K562 (cell line): ENCODE measurements around the gene MYL12A. TPM values are rescaled to one million over a fixed set of nuclear protein-coding genes. Genes with fewer than 3 reads are reported as not detected.
A peak's percentile ranks its signal among the peaks of the same experiment; 100 is the strongest.

ENCODE experiments used
- BCLAF1 ChIP-seq, 2 experiments: fragments of 450-650 bp in 1 of 2; IDR thresholded peaks; 2 replicates each; pipeline ENCODE4 v1.6.1; 2011 to 2017; ENCODE audit warnings: low read depth in 2 of 2, antibody characterized with exemption in 1 of 2, borderline replicate concordance in 1 of 2, low read length in 1 of 2, mild to moderate bottlenecking in 1 of 2, mixed read lengths in 1 of 2; ENCODE audit not compliant: control insufficient read depth in 1 of 2
- COPS2 ChIP-seq: fragments of 450-650 bp; conservative IDR thresholded peaks from 2 replicates; pipeline ENCODE4 v1.6.1; 2016; ENCODE audit warnings: mild to moderate bottlenecking, moderate library complexity
- DIDO1 ChIP-seq: fragments of 450-650 bp; IDR thresholded peaks from 2 replicates; pipeline ENCODE4 v1.6.1; 2016; ENCODE audit warnings: low read depth, missing biosample characterization, missing genetic modification characterization
- ETS2 ChIP-seq: IDR thresholded peaks from 2 replicates; pipeline ENCODE4 v1.6.1; 2016; ENCODE audit warnings: borderline replicate concordance, missing genetic modification characterization, mild to moderate bottlenecking, moderate library complexity, missing compliant biosample characterization; ENCODE audit not compliant: poor library complexity, severe bottlenecking
- GABPB2 ChIP-seq: fragments of 250-450 bp; sonication (Bioruptor Pico); conservative IDR thresholded peaks from 2 replicates; pipeline ENCODE4 v1.5.1; 2021; ENCODE audit warnings: mild to moderate bottlenecking
- ID3 ChIP-seq, 2 experiments: fragments of 250-450 bp in 1 of 2; fragments of 450-650 bp in 1 of 2; sonication (Bioruptor Pico) in 1 of 2; IDR thresholded peaks; 2 replicates each; pipeline versions ENCODE4 v1.6.1 to v1.8.0; 2016 to 2021; ENCODE audit warnings: mild to moderate bottlenecking in 2 of 2, moderate library complexity in 2 of 2, missing compliant biosample characterization in 1 of 2, missing genetic modification characterization in 1 of 2
- ILK ChIP-seq: fragments of 450-650 bp; IDR thresholded peaks from 2 replicates; pipeline ENCODE4 v1.6.1; 2016; ENCODE audit warnings: missing genetic modification characterization, low read depth, mild to moderate bottlenecking, missing compliant biosample characterization, moderate library complexity, borderline replicate concordance
- JUN ChIP-seq, 2 experiments: sonication (generic) in 1 of 2; formaldehyde crosslinking in 1 of 2; IDR thresholded peaks; 2 replicates each; pipeline versions ENCODE4 v1.6.1 to v1.8.0; 2012 to 2022; ENCODE audit warnings: borderline replicate concordance in 2 of 2, mild to moderate bottlenecking in 2 of 2, improper control_type of control experiment in 1 of 2, low read depth in 1 of 2, low read length in 1 of 2, missing genetic modification reagents in 1 of 2
- SMAD3 ChIP-seq: fragments of 450-650 bp; formaldehyde crosslinking; conservative IDR thresholded peaks from 2 replicates; pipeline ENCODE4 v1.4.0; 2020; ENCODE audit warnings: mild to moderate bottlenecking
- STAT6 ChIP-seq: sonication (generic); formaldehyde crosslinking; IDR thresholded peaks from 2 replicates; pipeline ENCODE4 v1.8.1; 2023; ENCODE audit warnings: mild to moderate bottlenecking, missing genetic modification reagents
- TCF3 ChIP-seq: sonication (generic); formaldehyde crosslinking; IDR thresholded peaks from 2 replicates; pipeline ENCODE4 v1.4.0; 2020; ENCODE audit warnings: mild to moderate bottlenecking, missing genetic modification reagents
- ZFX ChIP-seq: sonication (generic); formaldehyde crosslinking; IDR thresholded peaks from 2 replicates; pipeline ENCODE4 v1.8.0; 2022; ENCODE audit warnings: mild to moderate bottlenecking, missing genetic modification reagents, moderate library complexity
- ZMIZ1 ChIP-seq, 2 experiments: fragments of 150-350 bp in 1 of 2; IDR thresholded peaks; 2 replicates each; pipeline ENCODE4 v1.6.1; 2012 to 2016; ENCODE audit warnings: low read depth in 2 of 2, low read length in 2 of 2, mild to moderate bottlenecking in 1 of 2, moderate library complexity in 1 of 2
- ZNF12 ChIP-seq: sonication (generic); formaldehyde crosslinking; IDR thresholded peaks from 2 replicates; pipeline ENCODE4 v1.4.0; 2020; ENCODE audit warnings: mild to moderate bottlenecking, missing genetic modification reagents
- polyA plus RNA-seq, 8 experiments: library from polyadenylated mRNA; depleted of rRNA in 4 of 8; stranded (reverse) in 5 of 8; unstranded in 3 of 8; fragments of >200 nt; fragmentation: Nextera tagmentation in 2 of 8; fragmentation: Illumina TruSeq in 1 of 8; extraction: Ambion mirVana in 2 of 8; extraction: Trizol in 1 of 8; gene quantifications; 2 replicates each; pipeline versions ENCODE4 v1.2.1 to v1.2.3, GENCODE V29; 2011 to 2014; ENCODE audit warnings: inconsistent platforms in 1 of 8, missing spikeins in 1 of 8
- total RNA-seq, 7 experiments: library from RNA; depleted of rRNA in 6 of 7; stranded (reverse); fragments of >200 nt in 6 of 7; fragmentation: Illumina TruSeq in 2 of 7; extraction: Trizol in 2 of 7; gene quantifications; 2 replicates each; pipeline versions ENCODE4 v1.2.1 to v1.2.3, GENCODE V29; 2011 to 2021; ENCODE audit warnings: low replicate concordance in 1 of 7

The MYL12A gene
- total and polyA plus RNA-seq, 9 of the 15 experiments (the other 6 are each of a cell fraction or from before 2014, with no cell fraction given) = 308 to 1,031 (median 559) TPM

- TF ChIP-seq ZMIZ1 (IDR thresholded peaks at IDR 0.05; ENCODE audit: low read depth in 2 of 2, low read length in 2 of 2) (0 out of 4 replicates have a peak, but pooled peaks of 1 of the 2 experiments have one; percentile 8), JUN (IDR thresholded peaks at IDR 0.05; ENCODE audit: borderline replicate concordance, low read depth, low read length) (no peak), JUN (CRISPR knock-in tag; IDR thresholded peaks at IDR 0.05; ENCODE audit: borderline replicate concordance) (peak; percentile 69; the same call in 1 of the 2 replicates), ETS2 (tag) (peak; percentile 34), SMAD3 (CRISPR knock-in tag) (peak; percentile 84), STAT6 (CRISPR knock-in tag) (no peak), ZNF12 (CRISPR knock-in tag) (peak; percentile 73; the same call in 1 of the 2 replicates), GABPB2 (CRISPR knock-in tag) (no peak), ID3 (CRISPR knock-in tag; IDR thresholded peaks at IDR 0.05) (no peak), ID3 (tag; IDR thresholded peaks at IDR 0.05) (peak; percentile 67; the same call in 1 of the 2 replicates), ILK (no peak), COPS2 (no peak), DIDO1 (tag) (peak; percentile 76; the same call in 1 of the 2 replicates), BCLAF1 (IDR thresholded peaks at IDR 0.05; ENCODE audit: borderline replicate concordance in 1 of 2, control insufficient read depth in 1 of 2, low read depth in 2 of 2, low read length in 1 of 2) (peak; percentile 70 to 96; a peak in 2 of 4 replicates), TCF3 (CRISPR knock-in tag) (peak; percentile 46; the same call in 1 of the 2 replicates), ZFX (CRISPR knock-in tag) (no peak)
Observed at GRCh38 chr18:3261373-3262233, 14.0 kb downstream of the MYL12A start, which contains the start of gene MYL12B (continued).
